ENCODE results near the gene SOD3. TPM values are rescaled to one million over a fixed set of nuclear protein-coding genes. Genes with fewer than 3 reads are reported as not detected.

SOD3 gene
- total and polyA plus RNA-seq, 2 donors (not counting 1 experiment from before 2014, with no cell fraction given) = 19.6 to 34.8 TPM

DNA sequence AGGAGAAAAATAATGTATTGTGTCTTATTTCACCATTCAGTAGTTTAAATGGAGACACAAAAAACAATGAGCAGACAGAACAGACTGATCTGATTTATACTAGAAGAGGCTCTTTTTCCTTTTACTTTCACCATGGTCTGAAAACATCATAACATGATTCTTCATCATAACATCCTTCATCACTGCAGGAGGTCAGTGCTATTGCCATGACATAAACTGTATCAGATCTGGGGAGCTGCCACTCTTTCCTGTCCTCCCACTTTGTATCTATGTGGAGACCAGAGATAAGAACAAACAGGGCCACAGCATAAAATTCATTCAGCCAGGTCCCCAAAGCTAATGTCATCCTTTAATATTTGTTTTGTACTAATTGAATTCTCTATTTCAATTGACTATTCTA is 25.2 kb downstream of the SOD3 start:
- Histone ChIP-seq H3K4me1 (ENCODE audit: control insufficient read depth, extremely low read depth, insufficient read depth, low read length) (no peaks in the 10 kb centered on the region), H3K4me3 (replicated peaks in 1 of 4; ENCODE audit: control extremely low read depth in 1 of 4, insufficient read depth in 1 of 4, low read depth in 3 of 4, low read length in 4 of 4) (no peak overlapping the region), H3K79me2 (ENCODE audit: control insufficient read depth, insufficient read depth, low read length) (no peaks in the 10 kb centered on the region), H4K20me1 (ENCODE audit: control insufficient read depth, extremely low read depth, insufficient read depth, low read length) (no peaks in the 10 kb centered on the region), H3K36me3 (ENCODE audit: control insufficient read depth, insufficient read depth, low read length) (peaks cover 1% of the 10 kb centered on the region), H3K4me2 (ENCODE audit: extremely low read depth, insufficient read depth, low read length) (no peak overlapping the region), H3K9ac (ENCODE audit: insufficient read depth, low read length) (no peak overlapping the region), H3K27me3 (ENCODE audit: control insufficient read depth, insufficient read depth, low read length) (no peaks in the 10 kb centered on the region), H2AFZ (ENCODE audit: low read length) (no peak overlapping the region), H3K9me3 (ENCODE audit: control insufficient read depth, insufficient read depth, low read depth, low read length) (no peaks in the 10 kb centered on the region), H3K27ac (ENCODE audit: insufficient read depth, low read length) (no peak overlapping the region)
- no peak for DNase-seq (ENCODE audit: low read depth in 2 of 2)
- TF ChIP-seq CTCF (conservative IDR thresholded peaks at IDR 0.05 in 1 of 2, IDR thresholded peaks at IDR 0.05 in 1 of 2; ENCODE audit: low read depth in 1 of 2, low read length in 2 of 2) (no peak), EZH2 (IDR thresholded peaks at IDR 0.05; ENCODE audit: low read length, missing control alignments) (no peak)

GRCh38 chr4:24824720-24825119 is 29.3 kb downstream of the SOD3 start:
- no peak overlapping the region for H2AFZ ChIP-seq (ENCODE audit: low read length)
- no peaks in the 10 kb centered on the region for H3K4me1 ChIP-seq (ENCODE audit: control insufficient read depth, extremely low read depth, insufficient read depth, low read length)
- H3K9me3 ChIP-seq (ENCODE audit: control insufficient read depth, insufficient read depth, low read depth, low read length) = no peaks in the 10 kb centered on the region
- no peaks in the 10 kb centered on the region for H3K27me3 ChIP-seq (ENCODE audit: control insufficient read depth, insufficient read depth, low read length)
- no peak overlapping the region for H3K27ac ChIP-seq (ENCODE audit: insufficient read depth, low read length)
- peak in 1 of 2 donors; percentile 21 for DNase-seq (ENCODE audit: low read depth in 2 of 2)
- no peak overlapping the region for H3K9ac ChIP-seq (ENCODE audit: insufficient read depth, low read length)
- H4K20me1 ChIP-seq (ENCODE audit: control insufficient read depth, extremely low read depth, insufficient read depth, low read length) = no peaks in the 10 kb centered on the region
- H3K4me3 ChIP-seq (replicated peaks in 1 of 4; ENCODE audit: control extremely low read depth in 1 of 4, insufficient read depth in 1 of 4, low read depth in 3 of 4, low read length in 4 of 4) = no peak overlapping the region
- no peaks in the 10 kb centered on the region for H3K36me3 ChIP-seq (ENCODE audit: control insufficient read depth, insufficient read depth, low read length)
- TF ChIP-seq CTCF (conservative IDR thresholded peaks at IDR 0.05 in 1 of 2, IDR thresholded peaks at IDR 0.05 in 1 of 2; ENCODE audit: low read depth in 1 of 2, low read length in 2 of 2) (no peak), EZH2 (IDR thresholded peaks at IDR 0.05; ENCODE audit: low read length, missing control alignments) (no peak)
- H3K4me2 ChIP-seq (ENCODE audit: extremely low read depth, insufficient read depth, low read length) = no peak overlapping the region
- H3K79me2 ChIP-seq (ENCODE audit: control insufficient read depth, insufficient read depth, low read length) = no peaks in the 10 kb centered on the region

DNA sequence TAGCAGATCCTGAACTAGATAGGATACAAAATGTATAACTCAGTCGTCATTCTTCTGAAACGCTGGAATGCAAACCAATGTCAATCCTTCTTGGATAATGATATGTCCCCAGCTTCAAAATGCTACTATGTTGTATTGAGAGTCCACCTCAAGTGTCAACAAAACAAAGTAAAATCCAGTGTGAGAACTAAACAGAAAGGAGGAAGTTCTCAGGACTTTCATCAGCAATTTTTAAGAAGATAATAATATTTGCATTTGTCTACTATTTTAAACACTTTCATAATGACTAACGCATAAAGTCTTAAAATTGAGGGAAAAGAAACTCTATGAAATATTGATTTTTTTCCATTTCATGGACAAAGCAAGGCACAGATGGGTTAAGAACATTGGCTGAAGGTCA is 36.3 kb downstream of the SOD3 start:
- Histone ChIP-seq H3K36me3 (ENCODE audit: control insufficient read depth, insufficient read depth, low read length) (no peaks in the 10 kb centered on the region), H3K27ac (ENCODE audit: insufficient read depth, low read length) (no peak overlapping the region), H3K9me3 (ENCODE audit: control insufficient read depth, insufficient read depth, low read depth, low read length) (no peaks in the 10 kb centered on the region), H3K9ac (ENCODE audit: insufficient read depth, low read length) (no peak overlapping the region), H4K20me1 (ENCODE audit: control insufficient read depth, extremely low read depth, insufficient read depth, low read length) (no peaks in the 10 kb centered on the region), H3K4me2 (ENCODE audit: extremely low read depth, insufficient read depth, low read length) (no peak overlapping the region), H3K4me3 (replicated peaks in 1 of 4; ENCODE audit: control extremely low read depth in 1 of 4, insufficient read depth in 1 of 4, low read depth in 3 of 4, low read length in 4 of 4) (no peak overlapping the region), H3K27me3 (ENCODE audit: control insufficient read depth, insufficient read depth, low read length) (no peaks in the 10 kb centered on the region), H3K4me1 (ENCODE audit: control insufficient read depth, extremely low read depth, insufficient read depth, low read length) (no peaks in the 10 kb centered on the region), H2AFZ (ENCODE audit: low read length) (no peak overlapping the region), H3K79me2 (ENCODE audit: control insufficient read depth, insufficient read depth, low read length) (no peaks in the 10 kb centered on the region)
- no peak for DNase-seq (ENCODE audit: low read depth in 2 of 2)
- TF ChIP-seq CTCF (conservative IDR thresholded peaks at IDR 0.05 in 1 of 2, IDR thresholded peaks at IDR 0.05 in 1 of 2; ENCODE audit: low read depth in 1 of 2, low read length in 2 of 2) (no peak), EZH2 (IDR thresholded peaks at IDR 0.05; ENCODE audit: low read length, missing control alignments) (no peak)
